ENCODE data around the gene BCAP29. TPM values are rescaled to one million over a fixed set of nuclear protein-coding genes. Genes with fewer than 3 reads are reported as not detected.

BCAP29 gene
- total RNA-seq, 1 donor from 2014 or later, result 24.9 TPM

DNA sequence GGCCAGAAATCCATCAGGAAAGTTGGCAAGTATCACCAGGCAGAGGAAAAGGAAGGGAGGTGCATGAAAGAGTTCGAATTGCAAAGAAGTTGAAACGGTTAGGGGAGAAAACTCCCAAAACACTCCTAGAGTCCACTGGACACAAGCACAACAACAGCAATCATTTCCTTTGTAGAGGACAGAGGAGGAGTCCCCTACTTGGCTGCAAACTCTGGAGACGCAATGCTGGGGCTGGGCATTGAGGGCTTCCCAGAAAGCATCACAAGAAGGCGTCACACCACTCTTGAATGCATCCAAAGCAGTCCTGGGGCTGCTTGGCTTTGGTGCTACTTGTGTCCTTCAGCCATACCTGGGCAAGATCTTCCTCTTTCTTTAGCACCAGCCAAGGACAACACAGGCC, 62.5 kb downstream of the BCAP29 start:
- peaks cover 3% of the 10 kb centered on the region for H3K9me3 Mint-ChIP-seq
- TF ChIP-seq, protein P1, sequence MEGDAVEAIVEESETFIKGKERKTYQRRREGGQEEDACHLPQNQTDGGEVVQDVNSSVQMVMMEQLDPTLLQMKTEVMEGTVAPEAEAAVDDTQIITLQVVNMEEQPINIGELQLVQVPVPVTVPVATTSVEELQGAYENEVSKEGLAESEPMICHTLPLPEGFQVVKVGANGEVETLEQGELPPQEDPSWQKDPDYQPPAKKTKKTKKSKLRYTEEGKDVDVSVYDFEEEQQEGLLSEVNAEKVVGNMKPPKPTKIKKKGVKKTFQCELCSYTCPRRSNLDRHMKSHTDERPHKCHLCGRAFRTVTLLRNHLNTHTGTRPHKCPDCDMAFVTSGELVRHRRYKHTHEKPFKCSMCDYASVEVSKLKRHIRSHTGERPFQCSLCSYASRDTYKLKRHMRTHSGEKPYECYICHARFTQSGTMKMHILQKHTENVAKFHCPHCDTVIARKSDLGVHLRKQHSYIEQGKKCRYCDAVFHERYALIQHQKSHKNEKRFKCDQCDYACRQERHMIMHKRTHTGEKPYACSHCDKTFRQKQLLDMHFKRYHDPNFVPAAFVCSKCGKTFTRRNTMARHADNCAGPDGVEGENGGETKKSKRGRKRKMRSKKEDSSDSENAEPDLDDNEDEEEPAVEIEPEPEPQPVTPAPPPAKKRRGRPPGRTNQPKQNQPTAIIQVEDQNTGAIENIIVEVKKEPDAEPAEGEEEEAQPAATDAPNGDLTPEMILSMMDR (IDR thresholded peaks at IDR 0.05), result no peak
- H3K27me3 Mint-ChIP-seq, result no peaks in the 10 kb centered on the region
- ATAC-seq (ENCODE audit: low read depth), result no peak
- DNase-seq, result no peak
- ChIA-PET POLR2A (no interaction called here), CTCF (no interaction called here)
- peaks cover 4% of the 10 kb centered on the region for H3K36me3 Mint-ChIP-seq (ENCODE audit: low read depth)
- H3K4me3 Mint-ChIP-seq, result no peak overlapping the region
- no peak overlapping the region for H3K27ac Mint-ChIP-seq
- peaks cover 48% of the 10 kb centered on the region for H3K4me1 Mint-ChIP-seq
- intact Hi-C loops (cut with micrococcal nuclease), result no loop called here

DNA sequence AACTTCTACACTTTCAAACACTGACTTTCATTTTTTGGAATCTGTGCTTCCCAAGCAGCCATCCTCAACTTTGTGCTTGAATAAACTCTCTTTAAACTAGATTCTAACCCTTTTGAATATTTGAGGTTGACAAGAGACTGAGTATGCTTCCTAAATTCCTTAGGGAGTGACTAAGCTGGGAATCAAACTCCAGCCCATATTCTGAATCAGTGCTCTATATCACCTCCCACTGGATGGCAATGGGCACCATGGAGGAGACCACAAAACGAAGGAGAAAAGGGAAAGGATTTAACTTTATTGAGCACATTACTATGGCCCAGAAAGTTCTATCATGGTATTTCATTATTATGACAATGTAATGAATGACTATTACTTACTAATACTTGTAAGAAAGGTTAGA, 63.4 kb downstream of the BCAP29 start:
- Mint-ChIP-seq H3K36me3 (ENCODE audit: low read depth) (peaks cover 2% of the 10 kb centered on the region), H3K9me3 (no peaks in the 10 kb centered on the region), H3K4me1 (peaks cover 39% of the 10 kb centered on the region), H3K27me3 (no peaks in the 10 kb centered on the region), H3K4me3 (no peak overlapping the region), H3K27ac (peak overlapping the region; percentile 24)
- POLR2A ChIA-PET, result interaction anchor here (0.6 kb wide), 1 partner anchor 42 kb away, joined by 3 read pairs; no protein-coding TSS in a partner anchor
- intact Hi-C loops (cut with micrococcal nuclease), result no loop called here
- TF ChIP-seq, protein P1 (IDR thresholded peaks at IDR 0.05), result no peak
- ATAC-seq (ENCODE audit: low read depth) (no peak), DNase-seq (no peak)
- CTCF ChIA-PET, result no interaction called here

DNA sequence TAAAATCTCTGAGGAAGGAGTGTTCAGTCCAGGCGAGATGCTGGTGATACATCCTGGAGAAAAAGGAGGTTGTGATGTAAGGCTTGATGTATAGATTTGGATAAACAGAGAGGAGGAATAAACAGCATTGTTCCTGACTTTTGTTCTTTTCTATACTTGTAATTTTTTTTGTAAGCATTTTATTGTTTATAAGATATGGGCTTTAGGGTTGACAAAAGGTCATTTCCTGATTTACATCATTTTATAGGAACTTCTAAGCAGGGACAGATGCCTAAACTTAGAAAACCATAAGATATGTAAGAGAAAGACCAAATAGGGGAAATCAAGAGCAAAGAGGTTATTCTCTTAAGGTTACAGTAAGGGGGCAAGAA, 63.9 kb downstream of the BCAP29 start:
- Mint-ChIP-seq H3K4me1 (peaks cover 33% of the 10 kb centered on the region), H3K4me3 (no peak overlapping the region), H3K27ac (peak overlapping the region; percentile 24), H3K27me3 (no peaks in the 10 kb centered on the region), H3K9me3 (no peaks in the 10 kb centered on the region), H3K36me3 (ENCODE audit: low read depth) (no peaks in the 10 kb centered on the region)
- POLR2A ChIA-PET, result no interaction called here
- ATAC-seq (ENCODE audit: low read depth) (no peak), DNase-seq (no peak)
- CTCF ChIA-PET, result no interaction called here
- TF ChIP-seq, protein P1 (IDR thresholded peaks at IDR 0.05), result no peak
- intact Hi-C loops (cut with micrococcal nuclease), result loop anchor here (1.0 kb wide), 1 partner anchor 15 kb away; no protein-coding TSS in a partner anchor

DNA sequence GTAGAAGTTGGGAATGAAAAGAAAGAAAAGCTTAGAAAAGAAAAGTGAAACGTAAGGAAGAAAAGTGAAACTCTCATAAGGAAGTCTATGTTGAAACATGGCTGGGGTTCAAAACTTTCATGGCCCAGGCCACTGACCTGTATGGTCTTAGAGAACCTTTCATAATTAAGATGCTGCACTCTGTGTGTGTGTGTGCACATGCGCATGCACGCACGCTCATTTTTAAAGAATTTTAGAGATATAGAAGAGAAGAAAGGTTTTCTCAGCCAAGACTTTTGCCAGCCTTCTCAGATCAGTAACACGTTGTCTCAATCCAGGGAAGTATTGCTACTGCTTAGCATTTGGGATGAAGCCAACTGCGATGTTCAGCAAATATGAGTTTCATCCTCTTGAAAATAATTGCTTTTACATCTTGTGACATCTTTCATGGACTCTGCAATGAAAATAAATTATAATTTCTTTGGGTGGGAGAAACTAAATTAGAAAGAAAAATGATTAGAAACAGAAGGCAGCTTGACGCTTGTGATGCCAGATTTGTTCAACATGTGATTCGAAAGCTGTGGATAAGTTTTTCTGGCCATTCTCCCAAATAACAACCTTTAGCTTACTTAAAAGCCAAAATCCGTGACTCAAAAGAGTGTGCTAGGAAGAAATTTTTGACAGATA, 64.4 kb downstream of the BCAP29 start:
- H3K4me1 Mint-ChIP-seq, result peaks cover 28% of the 10 kb centered on the region
- H3K27ac Mint-ChIP-seq, result no peak overlapping the region
- H3K4me3 Mint-ChIP-seq, result no peak overlapping the region
- POLR2A ChIA-PET, result no interaction called here
- H3K9me3 Mint-ChIP-seq, result no peaks in the 10 kb centered on the region
- no peaks in the 10 kb centered on the region for H3K27me3 Mint-ChIP-seq
- no peak for DNase-seq
- no peaks in the 10 kb centered on the region for H3K36me3 Mint-ChIP-seq (ENCODE audit: low read depth)
- intact Hi-C loops (cut with micrococcal nuclease), result loop anchor here (1.0 kb wide), 1 partner anchor 15 kb away; no protein-coding TSS in a partner anchor
- CTCF ChIA-PET, result no interaction called here
- no peak for ATAC-seq (ENCODE audit: low read depth)
- TF ChIP-seq, protein P1 (IDR thresholded peaks at IDR 0.05), result no peak

DNA sequence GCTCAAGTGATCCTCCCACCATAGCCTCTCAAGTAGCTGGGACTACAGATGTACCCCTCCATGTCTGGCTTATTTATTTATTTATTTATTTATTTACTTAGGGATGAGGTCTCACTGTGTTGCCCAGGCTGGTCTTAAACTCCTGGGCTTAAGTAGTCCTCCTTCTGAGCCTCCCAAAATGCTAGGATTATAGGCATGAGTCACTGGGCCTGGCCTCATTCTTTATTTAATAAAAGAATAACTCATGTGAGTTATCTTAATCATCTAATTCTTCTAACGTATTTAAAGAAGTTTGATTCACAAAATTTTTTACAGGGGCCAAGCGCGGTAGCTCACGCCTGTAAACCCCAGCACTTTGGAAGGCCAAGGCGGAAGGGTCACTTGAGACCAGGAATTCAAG, 72.6 kb downstream of the BCAP29 start:
- CTCF ChIA-PET, result no interaction called here
- H3K9me3 Mint-ChIP-seq, result no peaks in the 10 kb centered on the region
- POLR2A ChIA-PET, result no interaction called here
- no peak overlapping the region for H3K4me3 Mint-ChIP-seq
- DNase-seq, result no peak
- TF ChIP-seq, protein P1 (IDR thresholded peaks at IDR 0.05), result no peak
- no peaks in the 10 kb centered on the region for H3K4me1 Mint-ChIP-seq
- no peaks in the 10 kb centered on the region for H3K36me3 Mint-ChIP-seq (ENCODE audit: low read depth)
- ATAC-seq (ENCODE audit: low read depth), result no peak
- H3K27ac Mint-ChIP-seq, result no peak overlapping the region
- H3K27me3 Mint-ChIP-seq, result no peaks in the 10 kb centered on the region
- intact Hi-C loops (cut with micrococcal nuclease), result no loop called here

Data from activated B cell treated with CpG ODN at 0.5 μM for 24 hours (primary cell).